Uterine smooth muscle cell (primary cell): Measurements from ENCODE around the gene USHBP1. TPM values are rescaled to one million over a fixed set of nuclear protein-coding genes. Genes with fewer than 3 reads are reported as not detected.

Source experiments
- total RNA-seq: library from RNA; depleted of rRNA; stranded (reverse); fragments of >200 nt; gene quantifications from 2 replicates; pipeline ENCODE4 v1.2.3, GENCODE V29; 2014

Gene USHBP1, protein sequence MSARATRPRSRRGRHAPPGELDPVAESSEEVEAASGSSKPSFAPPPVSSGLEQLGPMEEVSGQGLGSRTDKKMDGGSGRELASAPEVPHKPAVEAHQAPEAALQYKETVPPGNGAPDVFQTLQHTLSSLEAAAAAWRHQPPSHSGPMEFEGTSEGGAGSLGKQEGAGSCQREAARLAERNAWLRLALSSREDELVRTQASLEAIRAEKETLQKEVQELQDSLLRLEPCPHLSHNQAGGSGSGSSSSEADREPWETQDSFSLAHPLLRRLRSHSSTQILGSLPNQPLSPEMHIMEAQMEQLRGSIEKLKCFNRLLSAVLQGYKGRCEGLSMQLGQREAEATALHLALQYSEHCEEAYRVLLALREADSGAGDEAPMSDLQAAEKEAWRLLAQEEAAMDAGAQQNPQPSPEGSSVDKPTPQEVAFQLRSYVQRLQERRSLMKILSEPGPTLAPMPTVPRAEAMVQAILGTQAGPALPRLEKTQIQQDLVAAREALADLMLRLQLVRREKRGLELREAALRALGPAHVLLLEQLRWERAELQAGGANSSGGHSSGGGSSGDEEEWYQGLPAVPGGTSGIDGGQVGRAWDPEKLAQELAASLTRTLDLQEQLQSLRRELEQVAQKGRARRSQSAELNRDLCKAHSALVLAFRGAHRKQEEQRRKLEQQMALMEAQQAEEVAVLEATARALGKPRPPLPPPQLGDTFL
- total RNA-seq, result under 0.01 TPM in 1 of 2 replicates, not detected in the other

DNA sequence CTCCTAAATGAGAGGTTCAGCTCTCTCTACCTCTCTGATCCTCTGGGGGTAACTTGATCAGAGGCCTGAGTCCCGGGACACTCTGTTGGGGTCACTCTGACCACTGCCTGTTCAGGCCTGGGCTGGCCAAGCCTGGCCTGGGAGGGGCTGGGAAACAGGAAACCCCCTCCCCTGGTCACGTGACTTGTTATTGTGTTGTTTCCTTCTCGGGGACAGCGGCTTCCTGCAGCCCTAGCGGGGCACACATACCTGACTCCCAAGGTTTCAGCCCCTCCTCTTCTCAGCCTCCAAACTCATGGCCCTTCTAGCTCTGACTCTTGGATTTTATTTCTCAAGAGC is at the start of gene USHBP1:
TSS of gene USHBP1 (minus strand) at position 105 of the 339 bp plus-strand sequence. CDS start 446 bp downstream, outside the sequence.

DNA sequence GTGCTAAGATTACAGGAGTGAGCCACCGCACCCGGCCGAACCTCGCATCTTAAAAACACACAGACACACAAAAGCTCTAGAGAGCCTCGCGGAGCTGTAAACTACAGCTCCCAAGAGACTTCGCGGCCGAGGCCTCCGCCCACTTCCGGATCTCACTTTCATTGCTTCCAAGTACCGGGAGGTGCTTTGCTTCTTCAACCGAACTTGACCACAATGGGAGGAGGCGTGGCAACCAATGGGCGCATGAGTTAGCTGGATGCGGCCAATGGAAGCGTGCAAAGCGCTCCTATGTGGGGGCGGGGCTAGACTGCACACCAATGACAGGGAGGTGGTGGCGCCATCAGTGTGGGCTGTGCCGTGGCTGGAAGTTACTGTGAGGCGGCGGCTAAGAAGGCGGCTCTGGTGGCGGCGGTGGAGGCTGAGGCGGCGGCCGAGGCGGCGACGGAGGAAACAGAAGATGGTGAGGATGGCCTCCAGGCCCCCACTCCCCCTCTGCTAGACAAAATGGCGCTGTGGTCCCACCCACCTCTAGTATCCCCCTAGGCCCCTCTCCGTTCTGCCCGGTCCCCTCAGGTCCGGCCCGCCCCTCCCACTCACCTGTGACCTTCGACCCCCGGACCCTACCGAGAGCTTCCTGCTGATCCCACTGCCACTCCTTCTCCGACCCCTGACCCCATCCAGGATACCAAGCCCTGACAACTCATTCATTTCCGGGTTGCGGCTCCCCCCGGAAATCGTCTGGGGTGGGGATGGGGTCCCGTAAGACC is 44.8 kb upstream of the USHBP1 start, which contains the start of gene DDA1:
TSS of gene DDA1 (plus strand) at position 366 of the 767 bp plus-strand sequence. CDS start at position 458, 92 bp downstream.

DNA sequence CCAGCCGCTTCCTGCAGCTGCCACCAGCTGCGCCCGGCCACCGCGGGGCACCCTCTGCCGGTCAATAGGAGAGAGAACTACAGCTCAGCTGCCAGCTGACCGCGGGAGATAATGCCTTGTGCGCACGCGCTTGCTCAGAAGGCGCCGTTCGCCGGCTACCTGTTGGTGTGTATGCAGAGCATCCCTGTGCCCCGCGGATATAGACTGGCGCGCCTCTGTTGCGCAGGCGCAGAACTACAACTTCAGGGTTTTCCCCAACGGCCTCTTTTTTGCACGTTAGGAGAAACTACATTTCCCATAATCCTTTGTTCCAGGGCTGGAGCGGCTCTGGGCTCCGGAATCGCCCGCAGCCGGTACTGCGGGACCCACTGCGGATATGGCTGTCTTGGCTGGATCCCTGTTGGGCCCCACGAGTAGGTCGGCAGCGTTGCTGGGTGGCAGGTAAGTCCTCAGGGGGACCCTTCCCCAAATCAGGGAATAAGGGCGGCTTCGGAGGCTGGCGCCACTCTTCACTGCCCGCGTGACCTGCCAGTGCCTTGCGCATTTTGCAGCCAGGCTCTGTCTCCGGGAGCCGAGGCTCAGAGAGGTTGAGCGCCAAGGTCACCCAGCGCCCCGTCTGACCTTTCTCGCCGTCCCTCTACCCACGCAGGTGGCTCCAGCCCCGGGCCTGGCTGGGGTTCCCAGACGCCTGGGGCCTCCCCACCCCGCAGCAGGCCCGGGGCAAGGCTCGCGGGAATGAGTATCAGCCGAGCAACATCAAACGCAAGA is 41.2 kb upstream of the USHBP1 start, which contains the start of gene MRPL34:
TSS of gene MRPL34 (plus strand) at position 356 of the 768 bp plus-strand sequence. CDS start at position 377, 21 bp downstream.

DNA sequence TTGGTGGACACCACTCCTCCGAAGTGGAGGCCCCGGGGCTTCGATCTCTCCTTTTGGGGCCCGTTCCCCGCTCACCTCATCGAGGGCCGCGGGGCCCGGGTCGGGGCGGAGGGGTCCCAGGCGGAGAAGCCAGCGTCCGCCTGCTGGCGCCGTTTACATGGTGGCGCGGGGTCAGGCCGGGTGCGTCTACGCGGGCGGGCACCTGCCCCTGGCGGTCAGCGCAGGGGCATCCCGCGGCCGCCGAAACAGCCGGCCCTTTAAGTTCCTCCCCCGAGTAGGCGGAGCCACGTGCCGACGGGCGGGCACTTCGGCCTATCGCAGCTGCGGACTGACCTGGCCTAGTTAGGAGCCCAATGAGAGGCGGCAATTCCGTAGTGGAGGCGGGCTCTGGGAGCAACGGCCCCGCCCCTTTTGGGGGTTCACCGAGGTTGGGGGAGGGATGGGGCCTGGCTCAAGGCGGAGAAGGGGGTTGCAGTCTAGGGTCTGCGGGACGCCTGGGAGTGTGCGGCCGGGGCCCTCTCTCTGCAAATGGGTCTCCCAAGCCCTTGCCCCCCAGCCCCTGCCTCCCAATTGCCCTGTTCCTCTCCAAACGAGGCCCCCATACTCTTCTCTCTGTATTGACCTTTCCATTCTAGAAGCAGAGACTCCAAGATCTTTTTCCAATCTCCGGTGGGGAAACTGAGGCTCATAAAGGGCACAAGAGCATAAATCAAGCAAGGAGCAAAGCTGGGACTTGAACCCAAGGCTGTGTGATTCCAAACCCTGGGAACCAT is 38.8 kb upstream of the USHBP1 start, which contains the start of gene ABHD8:
TSS of gene ABHD8 (minus strand) at position 259 of the 773 bp plus-strand sequence. CDS start 1,809 bp downstream, outside the sequence.

DNA sequence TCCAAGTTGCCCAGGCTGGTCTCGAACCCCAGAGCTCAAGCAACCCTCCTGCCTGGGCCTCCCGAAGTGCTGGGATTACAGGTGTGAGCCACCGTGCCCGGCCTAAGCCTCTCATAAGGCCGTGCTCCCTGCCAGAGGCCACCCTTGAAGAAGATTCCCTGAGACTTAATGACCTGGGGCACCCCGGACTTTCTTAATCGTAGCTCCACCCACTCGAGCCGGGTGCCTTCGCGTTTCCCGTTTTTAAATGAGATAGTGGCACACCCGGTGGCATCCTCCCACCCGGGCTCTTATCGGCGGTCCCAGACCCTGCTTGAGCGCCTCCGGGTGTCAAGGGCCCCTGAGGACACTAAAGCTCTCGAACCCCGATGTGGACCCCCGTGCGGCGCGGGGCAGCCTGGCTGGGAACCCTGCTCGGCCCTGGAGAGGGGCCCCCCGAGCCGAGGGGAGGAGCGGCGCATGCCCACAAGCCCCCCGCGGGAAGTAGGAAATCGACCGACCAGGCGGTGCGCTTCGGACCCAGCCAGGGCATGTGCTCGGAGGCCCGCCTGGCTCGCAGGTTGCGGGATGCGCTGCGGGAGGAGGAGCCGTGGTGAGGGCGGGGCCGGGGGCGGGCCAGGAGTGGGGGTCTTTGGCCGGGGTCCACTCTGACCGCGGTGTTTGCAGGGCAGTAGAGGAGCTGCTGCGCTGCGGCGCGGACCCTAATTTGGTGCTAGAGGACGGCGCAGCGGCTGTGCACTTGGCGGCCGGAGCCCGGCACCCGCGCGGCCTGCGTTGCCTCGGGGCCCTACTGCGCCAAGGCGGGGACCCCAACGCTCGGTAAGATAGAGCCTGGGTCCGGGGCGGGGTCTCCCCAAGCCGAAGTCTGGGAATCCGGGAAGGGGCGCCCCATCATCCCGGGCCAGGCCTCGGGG is 17.1 kb upstream of the USHBP1 start, which contains the start of gene ANKLE1:
TSS of gene ANKLE1 (plus strand) at position 511 of the 914 bp plus-strand sequence. CDS start at position 531, 20 bp downstream.

DNA sequence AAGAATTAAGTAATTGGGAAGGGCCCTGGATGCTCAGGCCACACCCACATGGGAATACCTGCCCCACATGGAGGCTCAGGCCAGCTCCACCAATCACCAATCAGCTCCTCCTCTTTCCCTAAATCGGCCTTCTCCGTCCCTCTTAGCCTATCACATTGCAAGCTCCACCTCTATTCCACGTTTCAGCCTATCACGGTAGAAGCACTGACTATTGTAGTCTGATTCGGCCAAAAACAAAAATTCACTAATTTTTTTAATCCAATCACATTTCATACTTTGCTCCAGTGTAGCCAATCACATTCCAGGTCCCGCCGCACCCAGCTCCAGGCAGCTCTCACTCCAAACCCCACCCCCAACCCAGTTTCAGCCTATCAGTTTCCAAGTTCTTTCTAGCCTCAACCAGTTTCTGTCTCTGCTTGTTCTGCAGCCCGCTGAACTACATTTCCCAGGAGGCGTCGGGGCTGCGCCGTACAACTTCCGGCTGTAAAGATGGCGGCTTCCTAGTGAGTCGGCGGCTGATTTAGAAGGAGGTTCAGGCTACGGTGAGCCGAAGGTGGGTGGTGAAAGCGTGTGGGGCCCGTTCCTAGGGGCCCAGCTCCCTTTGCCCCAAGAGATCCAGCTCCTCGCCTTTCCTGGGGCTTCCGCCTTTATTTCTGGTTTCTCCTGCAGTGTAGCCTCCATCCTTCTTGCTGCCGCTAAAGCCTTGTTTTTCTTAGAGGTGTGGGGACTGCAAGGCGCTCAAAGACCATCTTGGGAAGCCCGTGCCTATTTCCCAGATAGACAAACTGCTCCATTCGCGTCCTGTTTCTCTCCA is 2.6 kb upstream of the USHBP1 start, which contains the start of gene BABAM1:
TSS of gene BABAM1 (plus strand) at position 469 of the 814 bp plus-strand sequence. CDS start 1,364 bp downstream, outside the sequence.

DNA sequence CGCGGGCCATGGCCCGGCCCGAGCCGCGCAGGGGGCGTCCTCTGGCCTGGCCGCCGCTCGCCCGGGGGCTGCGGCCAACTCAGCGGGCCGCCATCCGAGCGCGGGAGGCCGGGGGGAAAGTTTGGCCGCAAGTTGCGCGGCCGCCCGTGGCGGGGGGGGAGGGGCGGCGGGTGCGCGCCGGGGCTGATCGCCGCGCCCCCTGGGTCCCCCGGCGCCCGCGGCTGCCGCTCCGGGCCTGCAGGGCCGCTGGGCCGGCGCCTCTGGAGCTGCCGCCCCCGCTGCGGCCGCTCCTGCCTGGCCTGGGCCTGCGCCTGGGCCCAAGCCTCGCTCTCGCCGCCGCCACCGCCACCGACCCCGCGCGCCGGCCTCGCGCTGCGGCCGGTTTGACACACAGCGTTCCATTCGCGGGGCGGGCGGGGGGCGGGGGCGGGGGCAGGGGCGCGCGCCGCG is 19.0 kb downstream of the USHBP1 start, which contains the start of gene NR2F6:
TSS of gene NR2F6 (minus strand) at position 385 of the 450 bp plus-strand sequence. CDS start 699 bp downstream, outside the sequence.

DNA sequence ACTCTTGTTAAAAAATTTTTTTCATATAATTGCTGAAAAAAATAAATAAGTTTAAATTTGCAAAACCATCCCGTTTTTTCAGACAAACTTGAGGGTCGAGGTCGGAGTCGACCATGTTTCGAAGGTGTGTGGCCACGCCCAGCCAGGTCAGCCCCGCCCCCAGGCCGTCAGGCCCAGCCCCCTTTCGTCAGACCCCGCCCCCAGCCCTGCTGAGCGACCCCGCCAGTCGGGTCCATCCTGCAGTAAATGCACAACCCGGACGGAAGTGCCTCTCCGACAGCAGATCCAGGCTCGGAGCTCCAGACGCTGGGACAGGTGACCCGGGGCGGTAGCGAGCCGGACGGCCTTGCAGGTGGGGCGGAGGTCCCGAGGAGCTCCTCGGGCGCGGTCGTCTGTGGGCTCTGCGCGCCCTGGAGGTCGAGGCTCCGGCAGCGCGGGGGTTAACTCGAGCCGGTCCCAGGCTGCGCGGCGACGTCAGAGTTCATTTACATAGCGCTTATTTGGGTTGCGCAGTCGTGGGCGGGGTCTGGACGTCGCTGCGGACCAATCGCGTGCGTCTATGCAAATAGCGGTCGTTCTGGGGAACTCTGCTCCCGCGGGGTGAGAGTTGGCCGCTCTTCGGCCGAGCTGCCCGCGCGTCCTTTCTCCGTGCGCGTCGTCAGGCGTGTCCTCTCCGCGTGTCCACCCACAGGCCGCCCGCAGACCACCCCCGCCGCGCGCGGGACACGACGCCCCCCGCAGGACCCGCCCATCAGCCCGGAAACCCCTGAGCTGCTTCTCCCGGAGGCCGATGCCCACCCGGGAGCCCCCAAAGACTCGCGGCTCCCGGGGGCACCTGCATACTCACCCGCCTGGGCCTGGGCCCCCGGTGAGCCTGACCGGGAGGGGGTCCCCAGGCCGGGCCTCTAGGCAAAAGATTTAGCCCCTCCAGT is 38.3 kb downstream of the USHBP1 start, which contains the start of gene OCEL1:
TSS of gene OCEL1 (plus strand) at position 225 of the 932 bp plus-strand sequence. CDS start at position 247, 22 bp downstream.

DNA sequence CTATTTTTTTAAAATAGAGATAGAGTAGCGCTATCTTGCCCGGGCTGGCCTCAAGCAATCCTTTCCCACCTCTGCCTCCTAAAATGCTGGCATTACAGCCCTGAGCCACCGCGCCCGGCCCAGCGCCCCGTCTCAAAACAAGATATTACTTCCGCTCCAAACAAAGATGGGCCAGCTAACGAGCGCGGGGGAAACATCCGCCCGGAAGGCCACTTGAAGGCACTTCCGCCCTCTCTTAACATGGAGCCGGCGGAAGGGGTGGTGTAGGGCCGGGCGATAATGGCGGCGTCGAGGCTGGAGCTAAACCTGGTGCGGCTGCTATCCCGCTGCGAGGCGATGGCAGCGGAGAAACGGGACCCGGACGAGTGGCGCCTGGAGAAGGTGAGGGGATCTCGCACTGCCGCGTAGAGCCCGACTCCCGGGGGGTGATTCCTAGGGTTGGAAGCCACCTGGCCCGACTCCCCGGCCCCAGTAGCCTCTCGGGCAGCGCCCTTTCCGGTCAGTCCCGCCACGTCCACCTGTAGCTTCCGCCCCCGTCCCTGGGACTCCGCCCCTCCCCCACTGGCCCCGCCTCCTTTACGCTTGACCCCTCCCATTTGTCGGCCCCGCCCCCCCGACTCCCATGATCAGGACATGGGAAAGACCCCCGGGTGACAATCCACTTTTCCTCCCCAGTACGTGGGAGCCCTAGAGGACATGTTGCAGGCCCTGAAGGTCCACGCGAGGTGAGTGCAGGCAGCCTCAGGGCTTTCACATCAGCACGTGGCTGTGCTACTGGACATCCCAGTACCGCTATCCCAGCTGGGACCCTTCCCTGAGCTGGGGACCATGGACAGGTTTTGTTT is 49.2 kb downstream of the USHBP1 start, which contains the start of gene USE1:
TSS of gene USE1 (plus strand) at position 231 of the 845 bp plus-strand sequence. CDS start at position 280, 49 bp downstream.

Other genes starting within 250 kb of the USHBP1 start
- gene CPAMD8, start 237.9 kb downstream of the USHBP1 start, total RNA-seq, result 0.66 and 1.5 TPM in 2 replicates
- 2.7 and 7.6 TPM in 2 replicates for gene HAUS8, start 189.3 kb downstream of the USHBP1 start, total RNA-seq
- gene MYO9B, start 189.0 kb downstream of the USHBP1 start, total RNA-seq, result 76.7 and 80.3 TPM in 2 replicates
- gene USE1, start 49.4 kb downstream of the USHBP1 start, total RNA-seq, result 20.7 and 35.5 TPM in 2 replicates
- gene OCEL1, start 38.5 kb downstream of the USHBP1 start, total RNA-seq, result 1.8 and 5.0 TPM in 2 replicates
- gene NR2F6, start 18.8 kb downstream of the USHBP1 start, total RNA-seq, result 48.8 and 51.2 TPM in 2 replicates
- gene BABAM1, start 2.7 kb upstream of the USHBP1 start, total RNA-seq, result 80.6 and 96.4 TPM in 2 replicates
- 0.44 and 1.00 TPM in 2 replicates for gene ANKLE1, start 17.2 kb upstream of the USHBP1 start, total RNA-seq
- 10.8 and 20.4 TPM in 2 replicates for gene ABHD8, start 38.7 kb upstream of the USHBP1 start, total RNA-seq
- gene MRPL34, start 41.1 kb upstream of the USHBP1 start, total RNA-seq, result 33.4 and 35.2 TPM in 2 replicates
- 16.2 and 25.8 TPM in 2 replicates for gene DDA1, start 44.8 kb upstream of the USHBP1 start, total RNA-seq
- gene ANO8, start 70.1 kb upstream of the USHBP1 start, total RNA-seq, result 5.4 and 6.3 TPM in 2 replicates
- 16.9 and 27.0 TPM in 2 replicates for gene GTPBP3, start 72.8 kb upstream of the USHBP1 start, total RNA-seq
- gene PLVAP, start 112.6 kb upstream of the USHBP1 start, total RNA-seq, result 0.22 and 0.50 TPM in 2 replicates
- not detected in 2 replicates for gene CCDC194, start 129.5 kb upstream of the USHBP1 start, total RNA-seq
- gene BST2, start 140.9 kb upstream of the USHBP1 start, total RNA-seq, result 0.77 and 2.1 TPM in 2 replicates
- 36.7 and 38.1 TPM in 2 replicates for gene MVB12A, start 155.3 kb upstream of the USHBP1 start, total RNA-seq
- gene TMEM221, start 183.9 kb upstream of the USHBP1 start, total RNA-seq, result 0.25 TPM in 1 of 2 replicates, not detected in the other
- gene NXNL1, start 196.2 kb upstream of the USHBP1 start, total RNA-seq, result not detected in 2 replicates
- 15.6 and 41.9 TPM in 2 replicates for gene SLC27A1, start 205.8 kb upstream of the USHBP1 start, total RNA-seq
- 38.1 and 64.4 TPM in 2 replicates for gene PGLS, start 246.9 kb upstream of the USHBP1 start, total RNA-seq